GM12865 (cell line): ENCODE data around the gene PCDHB15.
"Not testable (repeated sequence)": the region's sequence is repeated elsewhere in the genome, so short reads cannot be mapped to it uniquely, and the experiment has no call there.

ENCODE experiments used
- DNase-seq: peaks from one replicate; pipeline ENCODE4 v3.0.0; 2010; ENCODE audit warnings: low read depth
- H3K4me3 ChIP-seq: 2 replicates; pipeline ENCODE4 v1.5.1; 2011; ENCODE audit warnings: mild to moderate bottlenecking, low read depth, low read length, control low read depth
- TF ChIP-seq, protein P1 (sequence below): IDR thresholded peaks from 2 replicates; pipeline ENCODE4 v1.5.1; 2011; ENCODE audit warnings: low read length, control low read depth, low read depth, inconsistent platforms; ENCODE audit not compliant: insufficient read depth; ENCODE audit errors: missing control alignments

Gene PCDHB15

DNA sequence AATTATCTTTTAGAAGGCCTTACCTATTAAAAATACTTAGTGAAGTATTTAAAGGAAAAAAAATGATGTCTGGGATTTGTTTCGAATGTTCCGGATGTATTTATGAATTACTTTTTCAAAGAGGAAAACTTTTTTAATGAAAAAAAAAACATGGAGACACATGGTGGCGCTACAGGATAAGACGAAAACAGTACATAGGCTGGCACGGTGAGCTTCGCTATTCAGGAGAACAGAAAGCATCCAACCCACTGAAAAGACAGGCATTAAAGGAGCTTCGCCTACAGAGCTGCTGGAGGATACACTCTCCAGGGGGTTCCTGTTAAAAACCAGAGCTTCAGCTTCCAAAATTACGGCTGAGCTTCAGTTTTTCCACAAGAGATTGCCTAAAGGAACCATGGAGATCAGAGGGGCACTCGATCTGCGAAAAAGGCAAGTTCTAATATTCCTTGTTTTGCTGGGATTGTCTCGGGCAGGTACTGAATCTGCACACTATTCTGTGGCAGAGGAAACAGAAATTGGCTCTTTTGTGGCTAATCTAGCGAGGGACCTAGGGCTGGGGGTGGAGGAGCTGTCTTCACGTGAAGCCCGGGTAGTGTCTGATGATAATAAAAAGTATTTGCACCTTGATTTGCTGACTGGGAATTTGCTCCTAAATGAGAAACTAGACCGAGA is 21.9 kb upstream of the PCDHB15 start, which contains the start of gene PCDHB14:
PCDHB14 (plus strand) TSS at position 232 of the 672 bp plus-strand sequence; CDS start at position 395, 163 bp downstream.
- DNase-seq, result no peak
- H3K4me3 ChIP-seq, result no peak within 1 kb of the TSS
- TF ChIP-seq, protein P1, sequence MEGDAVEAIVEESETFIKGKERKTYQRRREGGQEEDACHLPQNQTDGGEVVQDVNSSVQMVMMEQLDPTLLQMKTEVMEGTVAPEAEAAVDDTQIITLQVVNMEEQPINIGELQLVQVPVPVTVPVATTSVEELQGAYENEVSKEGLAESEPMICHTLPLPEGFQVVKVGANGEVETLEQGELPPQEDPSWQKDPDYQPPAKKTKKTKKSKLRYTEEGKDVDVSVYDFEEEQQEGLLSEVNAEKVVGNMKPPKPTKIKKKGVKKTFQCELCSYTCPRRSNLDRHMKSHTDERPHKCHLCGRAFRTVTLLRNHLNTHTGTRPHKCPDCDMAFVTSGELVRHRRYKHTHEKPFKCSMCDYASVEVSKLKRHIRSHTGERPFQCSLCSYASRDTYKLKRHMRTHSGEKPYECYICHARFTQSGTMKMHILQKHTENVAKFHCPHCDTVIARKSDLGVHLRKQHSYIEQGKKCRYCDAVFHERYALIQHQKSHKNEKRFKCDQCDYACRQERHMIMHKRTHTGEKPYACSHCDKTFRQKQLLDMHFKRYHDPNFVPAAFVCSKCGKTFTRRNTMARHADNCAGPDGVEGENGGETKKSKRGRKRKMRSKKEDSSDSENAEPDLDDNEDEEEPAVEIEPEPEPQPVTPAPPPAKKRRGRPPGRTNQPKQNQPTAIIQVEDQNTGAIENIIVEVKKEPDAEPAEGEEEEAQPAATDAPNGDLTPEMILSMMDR, result no peak

DNA sequence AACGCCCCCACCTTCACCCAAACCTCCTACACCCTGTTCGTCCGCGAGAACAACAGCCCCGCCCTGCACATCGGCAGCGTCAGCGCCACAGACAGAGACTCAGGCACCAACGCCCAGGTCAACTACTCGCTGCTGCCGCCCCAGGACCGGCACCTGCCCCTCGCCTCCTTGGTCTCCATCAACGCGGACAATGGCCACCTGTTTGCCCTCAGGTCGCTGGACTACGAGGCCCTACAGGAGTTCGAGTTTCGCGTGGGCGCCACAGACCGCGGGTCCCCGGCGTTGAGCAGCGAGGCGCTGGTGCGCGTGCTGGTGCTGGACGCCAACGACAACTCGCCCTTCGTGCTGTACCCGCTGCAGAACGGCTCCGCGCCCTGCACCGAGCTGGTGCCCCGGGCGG is 20.4 kb upstream of the PCDHB15 start:
- not testable (repeated sequence) for DNase-seq, H3K4me3 ChIP-seq

DNA sequence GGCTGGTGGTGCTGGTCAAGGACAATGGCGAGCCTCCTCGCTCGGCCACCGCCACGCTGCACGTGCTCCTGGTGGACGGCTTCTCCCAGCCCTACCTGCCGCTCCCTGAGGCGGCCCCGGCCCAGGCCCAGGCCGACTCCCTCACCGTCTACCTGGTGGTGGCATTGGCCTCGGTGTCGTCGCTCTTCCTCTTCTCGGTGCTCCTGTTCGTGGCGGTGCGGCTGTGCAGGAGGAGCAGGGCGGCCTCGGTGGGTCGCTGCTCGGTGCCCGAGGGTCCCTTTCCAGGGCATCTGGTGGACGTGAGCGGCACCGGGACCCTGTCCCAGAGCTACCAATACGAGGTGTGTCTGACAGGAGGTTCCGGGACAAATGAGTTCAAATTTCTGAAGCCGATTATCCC is 19.8 kb upstream of the PCDHB15 start:
- H3K4me3 ChIP-seq, DNase-seq: not testable (repeated sequence)

DNA sequence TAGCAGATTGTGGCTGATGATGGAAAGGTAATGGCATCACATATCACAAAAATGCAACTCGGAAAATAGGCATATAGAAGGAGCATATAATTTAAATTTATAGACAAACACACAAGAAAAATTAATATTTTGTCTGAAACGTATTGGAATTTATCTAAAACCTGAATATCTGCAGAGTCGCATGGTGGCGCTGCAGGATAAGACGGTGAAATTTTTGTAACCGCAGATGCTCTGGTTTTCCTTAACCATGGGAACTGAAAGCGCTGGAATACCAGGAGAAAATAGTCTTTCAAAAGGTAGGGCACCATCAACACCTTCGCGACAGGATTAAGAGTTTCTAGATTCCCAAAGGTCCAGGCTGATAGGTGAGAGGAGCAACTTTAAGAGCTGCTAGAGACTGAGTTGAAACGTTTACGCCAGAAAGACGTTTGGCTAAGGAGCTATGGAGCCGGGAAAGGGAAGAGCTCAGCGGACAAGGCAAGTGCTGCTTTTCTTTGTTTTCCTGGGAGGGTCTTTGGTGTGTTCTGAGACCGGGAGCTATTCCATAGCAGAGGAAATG is 11.0 kb upstream of the PCDHB15 start:
- H3K4me3 ChIP-seq, result no peak overlapping the region
- TF ChIP-seq, protein P1, result no peak
- DNase-seq, result no peak

DNA sequence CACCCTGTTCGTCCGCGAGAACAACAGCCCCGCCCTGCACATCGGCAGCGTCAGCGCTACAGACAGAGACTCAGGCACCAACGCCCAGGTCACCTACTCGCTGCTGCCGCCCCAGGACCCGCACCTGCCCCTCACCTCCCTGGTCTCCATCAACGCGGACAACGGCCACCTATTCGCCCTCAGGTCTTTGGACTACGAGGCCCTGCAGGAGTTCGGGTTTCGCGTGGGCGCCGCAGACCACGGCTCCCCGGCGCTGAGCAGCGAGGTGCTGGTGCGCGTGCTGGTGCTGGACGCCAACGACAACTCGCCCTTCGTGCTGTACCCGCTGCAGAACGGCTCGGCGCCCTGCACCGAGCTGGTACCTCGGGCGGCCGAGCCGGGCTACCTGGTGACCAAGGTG is 9.3 kb upstream of the PCDHB15 start:
- not testable (repeated sequence) for H3K4me3 ChIP-seq, DNase-seq

DNA sequence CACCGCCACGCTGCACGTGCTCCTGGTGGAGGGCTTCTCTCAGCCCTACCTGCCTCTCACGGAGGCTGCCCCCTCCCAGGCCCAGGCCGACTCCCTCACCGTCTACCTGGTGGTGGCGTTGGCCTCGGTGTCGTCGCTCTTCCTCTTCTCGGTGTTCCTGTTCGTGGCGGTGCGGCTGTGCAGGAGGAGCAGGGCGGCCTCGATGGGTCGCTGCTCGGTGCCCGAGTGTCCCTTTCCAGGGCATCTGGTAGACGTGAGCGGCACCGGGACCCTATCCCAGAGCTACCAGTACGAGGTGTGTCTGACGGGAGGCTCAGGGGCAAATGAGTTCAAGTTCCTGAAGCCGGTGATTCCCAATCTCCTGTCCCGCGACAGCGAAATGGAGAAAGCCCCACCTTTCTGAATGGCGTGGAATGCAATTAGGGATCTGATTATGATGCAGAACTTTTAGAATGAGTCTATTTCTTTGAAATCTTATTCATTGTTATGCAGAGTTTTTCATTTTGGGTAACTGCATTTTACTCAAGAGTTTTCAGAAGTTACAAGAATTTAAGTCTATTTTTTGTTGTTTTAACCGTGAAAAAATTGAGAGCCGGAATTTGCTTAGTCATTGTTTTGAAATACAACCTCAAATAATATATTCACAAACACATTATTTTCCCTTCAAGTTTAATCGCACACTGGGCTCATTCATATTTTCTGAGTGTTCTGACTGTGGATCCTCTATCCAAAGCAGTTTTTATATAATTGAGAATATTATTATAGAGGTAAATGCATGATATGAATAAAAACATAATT is 8.5 kb upstream of the PCDHB15 start:
- no peak for DNase-seq
- H3K4me3 ChIP-seq, result no peak overlapping the region
- TF ChIP-seq, protein P1, result no peak

DNA sequence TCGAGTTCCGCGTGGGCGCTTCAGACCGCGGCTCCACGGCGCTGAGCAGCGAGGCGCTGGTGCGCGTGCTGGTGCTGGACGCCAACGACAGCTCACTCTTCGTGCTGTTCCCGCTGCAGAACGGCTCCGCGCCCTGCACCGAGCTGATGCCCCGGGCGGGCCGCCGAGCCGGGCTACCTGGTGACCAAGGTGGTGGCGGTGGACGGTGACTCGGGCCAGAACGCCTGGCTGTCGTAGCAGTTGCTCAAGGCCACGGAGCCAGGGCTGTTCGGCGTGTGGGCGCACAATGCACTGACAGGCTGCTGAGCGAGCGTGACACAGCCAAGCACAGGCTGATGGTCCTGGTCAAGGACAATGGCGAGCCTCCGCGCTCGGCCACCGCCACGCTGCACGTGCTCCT is 3.7 kb upstream of the PCDHB15 start:
- DNase-seq, result no peak
- no peak overlapping the region for H3K4me3 ChIP-seq
- TF ChIP-seq, protein P1, result no peak

DNA sequence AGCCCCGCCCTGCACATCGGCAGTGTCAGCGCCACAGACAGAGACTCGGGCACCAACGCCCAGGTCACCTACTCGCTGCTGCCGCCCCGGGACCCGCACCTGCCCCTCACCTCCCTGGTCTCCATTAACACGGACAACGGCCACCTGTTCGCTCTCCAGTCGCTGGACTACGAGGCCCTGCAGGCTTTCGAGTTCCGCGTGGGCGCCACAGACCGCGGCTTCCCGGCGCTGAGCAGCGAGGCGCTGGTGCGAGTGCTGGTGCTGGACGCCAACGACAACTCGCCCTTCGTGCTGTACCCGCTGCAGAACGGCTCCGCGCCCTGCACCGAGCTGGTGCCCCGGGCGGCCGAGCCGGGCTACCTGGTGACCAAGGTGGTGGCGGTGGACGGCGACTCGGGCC is 1.8 kb downstream of the PCDHB15 start:
- not testable (repeated sequence) for H3K4me3 ChIP-seq, DNase-seq

DNA sequence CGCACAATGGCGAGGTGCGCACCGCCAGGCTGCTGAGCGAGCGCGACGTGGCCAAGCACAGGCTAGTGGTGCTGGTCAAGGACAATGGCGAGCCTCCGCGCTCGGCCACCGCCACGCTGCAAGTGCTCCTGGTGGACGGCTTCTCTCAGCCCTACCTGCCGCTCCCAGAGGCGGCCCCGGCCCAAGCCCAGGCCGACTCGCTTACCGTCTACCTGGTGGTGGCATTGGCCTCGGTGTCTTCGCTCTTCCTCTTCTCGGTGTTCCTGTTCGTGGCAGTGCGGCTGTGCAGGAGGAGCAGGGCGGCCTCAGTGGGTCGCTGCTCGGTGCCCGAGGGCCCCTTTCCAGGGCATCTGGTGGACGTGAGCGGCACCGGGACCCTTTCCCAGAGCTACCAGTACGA is 2.2 kb downstream of the PCDHB15 start:
- not testable (repeated sequence) for H3K4me3 ChIP-seq, DNase-seq
